Stimulated activated CD4-positive, alpha-beta T cell treated with anti-CD3 and anti-CD28 coated beads, Interleukin-2, amount 100 ng/mL, for 24 hours (primary cell): ENCODE results near the gene TBC1D14.

Experiments
- DNase-seq, 2 donors: peaks; one replicate each; pipeline ENCODE4 v3.0.0-alpha.2; 2020

The TBC1D14 gene

GRCh38 chr4:7049295-7049694, 139.7 kb downstream of the TBC1D14 start:
- DNase-seq = no peak

DNA sequence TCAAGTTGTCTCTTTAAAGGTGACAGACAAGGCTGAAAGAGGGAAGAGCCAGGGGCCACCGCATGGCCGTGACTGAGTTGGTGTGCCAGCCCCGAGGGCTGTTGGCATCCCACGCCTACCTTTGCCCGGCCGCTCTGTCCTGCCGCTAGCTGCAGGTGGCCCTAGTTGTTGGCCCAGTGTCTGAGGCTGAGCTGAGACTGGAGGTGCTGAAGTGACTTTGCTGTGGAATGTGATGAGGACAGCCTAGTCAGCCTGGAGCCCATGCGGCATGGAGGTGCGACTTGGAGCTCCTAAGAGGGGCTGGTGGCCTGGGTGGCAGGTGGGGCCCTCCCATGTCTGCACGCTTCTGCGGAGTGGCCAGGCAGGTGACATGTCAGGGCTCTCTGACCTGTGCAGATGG, 140.1 kb downstream of the TBC1D14 start:
- DNase-seq = no peak

DNA sequence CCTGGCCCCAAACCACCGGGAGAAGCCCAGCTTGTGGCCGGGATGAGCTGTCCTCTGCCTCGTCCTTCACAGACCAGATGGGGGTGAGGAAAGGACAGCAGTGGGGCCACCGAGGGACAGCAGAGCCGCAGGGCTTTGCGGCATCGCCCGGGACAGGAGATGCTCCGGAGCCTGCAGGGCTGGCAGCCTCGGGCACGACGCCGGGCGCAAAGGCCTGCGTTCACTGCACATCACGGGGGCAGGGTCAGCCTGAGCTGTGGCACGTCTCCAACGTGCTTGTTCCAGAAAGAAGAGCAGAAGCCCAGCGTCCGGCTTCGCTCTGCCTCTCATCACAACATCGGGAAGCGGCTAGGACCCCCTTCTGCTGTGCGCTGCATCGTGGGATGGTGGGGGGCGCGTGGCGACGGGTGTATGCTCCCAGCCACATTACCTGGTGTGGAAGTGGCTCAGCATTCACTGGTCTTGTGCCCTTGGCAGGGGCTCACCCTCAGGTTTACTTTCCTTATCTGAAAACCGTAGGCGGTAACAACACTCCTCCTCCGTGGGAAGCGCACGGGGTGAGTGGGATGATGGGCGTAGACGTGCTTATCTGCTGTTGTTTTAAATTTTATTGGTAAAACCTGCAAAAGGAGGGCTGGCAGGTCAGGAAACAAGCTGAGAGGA, 141.0 kb downstream of the TBC1D14 start:
- no peak for DNase-seq

DNA sequence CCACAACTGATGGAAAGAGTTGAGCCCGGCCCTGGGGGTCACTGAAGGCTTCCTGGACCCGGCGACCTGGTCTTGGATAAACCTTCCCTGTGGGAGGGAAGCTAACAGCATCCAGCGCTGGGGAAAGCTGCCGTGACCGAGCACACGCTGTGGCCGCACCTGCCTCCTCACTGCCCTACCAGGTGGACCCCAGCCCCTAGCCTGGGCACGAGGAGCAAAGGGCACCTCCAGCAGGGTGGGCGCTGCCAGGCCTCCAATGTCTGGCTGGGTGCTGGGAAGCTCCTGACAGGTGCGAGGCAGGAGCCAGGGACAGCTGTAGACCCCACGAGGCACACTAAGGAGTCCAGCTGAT, 141.5 kb downstream of the TBC1D14 start:
- no peak for DNase-seq

GRCh38 chr4:7051905-7052304, 142.3 kb downstream of the TBC1D14 start:
- no peak for DNase-seq

GRCh38 chr4:7052313-7052712, 142.7 kb downstream of the TBC1D14 start:
- DNase-seq = no peak

DNA sequence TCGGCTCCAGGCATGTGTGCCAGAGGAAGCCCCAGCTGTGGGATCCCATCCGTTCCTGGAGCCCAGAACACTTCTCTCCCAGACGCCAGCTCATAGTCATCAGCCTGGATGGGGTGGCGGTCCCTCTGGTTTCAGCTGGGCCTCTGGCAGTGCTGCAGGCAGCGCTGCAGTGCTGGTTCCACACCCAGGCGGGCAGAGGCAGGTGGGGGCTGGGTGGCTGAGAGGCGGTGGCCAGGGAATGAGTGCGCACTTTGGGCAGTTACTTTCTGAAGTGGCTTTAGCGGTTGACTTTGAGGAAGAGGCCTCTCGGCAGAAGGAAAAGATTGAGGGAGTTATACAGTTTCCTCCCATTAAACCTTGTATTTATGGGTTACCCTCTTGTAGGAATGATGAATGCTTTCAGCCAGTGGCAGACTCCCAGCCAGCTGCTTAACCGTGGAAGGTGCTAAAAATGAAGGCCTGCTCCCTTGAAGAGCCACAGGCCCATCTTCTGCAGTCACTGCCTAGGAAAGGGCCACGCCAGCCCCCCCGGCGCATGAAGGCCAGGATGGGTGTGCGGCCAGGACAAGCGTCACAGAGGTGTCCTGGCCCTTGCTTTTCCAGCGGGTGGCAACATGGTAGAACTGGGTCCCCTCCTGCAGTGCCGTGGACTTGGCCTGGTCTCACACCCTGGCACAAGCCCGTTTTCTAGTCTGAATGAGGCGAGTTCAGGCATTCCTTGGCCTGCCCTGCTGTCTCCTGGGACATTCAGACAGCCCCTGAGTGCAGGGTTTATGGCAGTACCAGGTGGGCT, 143.5 kb downstream of the TBC1D14 start:
- no peak for DNase-seq

DNA sequence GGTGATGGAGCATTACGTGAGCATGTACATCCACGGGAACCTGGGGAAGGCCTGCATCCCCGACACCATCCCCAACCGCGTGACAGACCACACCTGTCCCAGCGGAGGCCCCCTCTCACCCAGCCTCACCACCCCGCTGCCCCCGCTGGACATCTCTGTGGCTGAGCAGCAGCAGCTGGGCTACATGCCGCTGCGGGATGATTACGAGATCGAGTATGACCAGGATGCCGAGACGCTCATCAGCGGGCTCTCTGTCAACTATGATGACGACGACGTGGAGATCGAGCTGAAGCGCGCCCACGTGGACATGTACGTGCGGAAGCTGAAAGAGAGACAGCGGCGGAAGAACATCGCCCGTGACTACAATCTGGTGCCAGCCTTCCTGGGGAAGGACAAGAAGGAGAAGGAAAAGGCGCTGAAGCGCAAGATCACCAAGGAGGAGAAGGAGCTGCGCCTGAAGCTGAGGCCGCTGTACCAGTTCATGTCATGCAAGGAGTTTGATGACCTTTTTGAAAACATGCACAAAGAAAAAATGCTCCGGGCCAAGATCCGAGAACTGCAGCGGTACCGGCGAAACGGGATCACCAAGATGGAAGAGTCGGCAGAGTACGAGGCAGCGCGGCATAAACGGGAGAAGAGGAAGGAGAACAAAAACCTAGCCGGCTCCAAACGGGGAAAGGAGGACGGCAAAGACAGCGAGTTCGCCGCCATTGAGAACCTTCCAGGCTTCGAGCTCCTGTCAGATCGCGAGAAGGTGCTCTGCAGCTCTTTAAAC, 144.7 kb downstream of the TBC1D14 start:
- no peak for DNase-seq

DNA sequence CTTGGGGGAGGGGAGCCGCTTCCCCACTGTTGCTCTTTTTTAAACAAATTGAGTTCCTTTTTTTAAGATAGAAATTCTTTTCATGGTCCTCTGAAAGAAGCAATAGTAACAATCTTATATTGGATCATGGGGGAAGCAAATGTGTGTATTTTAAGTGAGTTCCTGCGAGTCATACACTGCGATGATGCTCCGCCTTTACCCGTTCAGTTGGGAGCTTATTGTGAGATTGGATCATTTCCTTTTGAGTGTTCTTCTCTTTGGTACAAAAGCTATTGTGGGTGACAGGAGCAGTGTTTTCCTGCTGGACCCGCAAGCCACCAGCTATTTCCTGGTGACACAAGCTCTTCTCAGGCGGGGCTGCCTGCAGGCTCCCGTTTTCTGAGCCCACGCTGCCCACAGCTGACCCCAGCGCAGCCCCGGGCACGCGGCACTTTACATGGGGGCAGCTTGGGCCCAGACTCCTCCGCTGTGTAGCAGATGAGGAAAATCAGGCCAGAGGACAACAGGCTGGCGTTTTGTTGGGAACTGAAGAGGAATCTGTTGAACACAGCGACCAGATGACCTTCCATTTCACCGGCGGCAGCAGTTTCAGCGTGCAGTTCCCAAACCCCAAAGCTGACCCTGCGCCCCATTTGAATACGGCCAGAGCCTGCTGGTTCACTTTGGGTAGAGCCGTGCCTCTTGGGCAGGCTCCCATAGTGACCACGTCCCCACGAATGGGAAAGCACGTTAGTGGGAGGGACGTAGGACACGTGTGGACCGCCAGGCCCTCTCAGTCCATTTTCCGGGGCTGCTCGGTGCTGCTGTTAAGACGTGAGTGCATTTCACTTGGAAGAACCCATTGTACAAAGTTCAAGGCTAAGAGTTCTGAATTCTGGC, 145.7 kb downstream of the TBC1D14 start:
- DNase-seq = no peak

DNA sequence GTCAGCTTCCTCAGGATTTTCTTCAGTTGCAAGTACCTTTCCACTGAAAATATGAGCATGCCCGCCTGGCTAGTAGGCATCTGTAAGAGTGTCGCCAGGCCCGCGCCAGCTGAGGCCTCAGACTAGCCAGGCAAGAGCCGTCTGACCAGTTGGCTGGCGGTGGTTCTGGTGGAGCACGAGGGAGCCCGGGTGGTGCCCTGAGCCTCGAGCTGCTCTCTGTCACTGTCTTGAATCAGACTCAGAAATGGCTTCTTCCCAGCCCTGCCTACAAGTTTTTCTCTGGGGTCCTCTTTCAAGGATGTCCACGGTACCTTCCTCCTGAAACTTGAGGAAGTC, 146.3 kb downstream of the TBC1D14 start:
- DNase-seq = no peak

DNA sequence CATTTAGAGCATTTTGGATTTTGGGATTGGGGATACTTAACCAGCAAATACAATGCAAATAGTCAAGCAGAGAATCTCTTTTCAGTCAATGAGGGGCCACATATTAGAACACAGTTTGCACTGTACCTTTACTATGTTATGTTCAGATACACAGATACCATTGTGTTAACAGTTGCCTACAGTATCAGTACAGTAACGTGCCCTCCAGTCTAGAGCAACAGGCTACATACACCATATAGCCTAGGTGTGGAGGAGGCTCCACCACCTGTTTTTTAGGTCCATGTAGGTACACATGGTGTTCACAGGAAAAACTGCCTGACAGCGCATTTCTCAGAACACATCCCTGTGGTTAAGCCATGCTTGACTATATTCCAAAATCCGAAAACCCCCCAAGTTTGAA, 149.2 kb downstream of the TBC1D14 start:
- no peak for DNase-seq

DNA sequence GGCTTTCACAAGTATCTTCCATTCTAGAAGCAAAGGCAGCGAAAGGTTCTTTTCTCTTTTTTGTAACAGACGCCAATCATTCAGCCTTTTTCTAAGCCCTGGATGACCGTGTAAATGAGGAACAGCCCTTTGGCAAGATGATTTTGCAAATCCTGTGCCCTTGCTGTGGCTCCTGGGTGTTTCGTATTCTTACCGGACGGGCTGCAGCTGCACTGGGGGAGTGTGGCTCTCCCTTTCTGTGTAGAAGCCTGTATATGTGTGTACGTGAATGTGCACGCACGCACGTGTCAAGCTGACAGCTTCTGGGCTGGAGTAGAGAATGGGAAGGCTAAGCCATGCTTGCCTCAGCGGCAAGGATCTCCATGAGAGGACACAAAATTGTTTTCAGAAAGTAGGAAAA, 150.0 kb downstream of the TBC1D14 start:
- DNase-seq = no peak

DNA sequence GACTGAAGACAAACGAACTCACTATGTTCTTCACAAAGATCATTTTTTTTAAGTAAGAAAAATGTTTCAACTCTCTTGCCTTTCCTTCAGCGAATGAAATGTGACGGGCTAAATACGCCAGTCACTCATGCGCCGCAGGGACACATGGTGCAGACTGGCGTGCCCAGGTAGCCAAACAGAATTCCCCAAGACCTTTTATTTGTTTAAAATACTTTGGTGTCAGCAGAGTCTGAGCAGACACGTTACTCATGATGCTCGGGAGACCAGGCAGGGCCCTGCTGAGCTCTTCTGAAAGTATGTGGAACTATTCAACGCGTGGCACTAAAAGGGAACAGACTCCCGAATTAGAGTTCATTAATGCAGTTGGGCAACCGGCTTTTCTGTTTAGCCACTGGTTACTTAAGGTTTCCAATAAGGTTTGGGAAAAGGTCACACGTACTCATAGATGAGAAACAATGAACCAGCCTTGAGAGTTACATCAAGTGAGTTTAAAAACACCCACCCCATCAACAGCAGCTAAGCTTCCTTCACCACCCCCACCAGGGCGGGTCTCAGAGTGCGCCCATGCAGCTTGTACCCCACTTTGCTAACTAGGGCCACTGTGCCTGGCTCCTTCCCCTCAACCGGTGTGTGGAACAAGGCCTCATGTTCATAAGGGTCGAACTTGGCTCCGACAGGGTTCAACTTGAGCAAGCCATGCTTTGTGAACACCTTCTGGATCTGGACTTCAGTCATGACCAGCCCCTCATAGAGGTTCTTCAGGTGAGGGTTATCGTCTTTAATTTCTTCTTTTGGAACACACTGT, 150.9 kb downstream of the TBC1D14 start:
- no peak for DNase-seq

DNA sequence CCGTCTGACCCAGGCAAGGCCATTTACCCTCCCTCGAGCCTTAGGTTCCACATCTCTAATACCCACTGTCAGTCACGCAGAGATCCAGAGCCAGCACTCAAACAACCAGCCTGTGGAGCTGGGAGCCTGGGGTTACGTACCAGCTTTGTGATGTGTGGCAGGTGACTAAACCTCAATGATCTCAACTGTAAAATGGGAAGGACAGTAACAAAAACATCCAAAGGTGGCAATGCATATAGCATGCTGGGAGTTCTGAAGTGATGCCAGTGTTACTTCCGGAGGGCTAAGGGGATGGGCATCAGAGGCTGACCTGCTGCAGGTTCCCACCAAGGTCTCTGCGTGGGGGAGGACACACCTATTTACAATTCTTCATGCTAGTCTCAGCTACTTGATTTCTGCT, 152.2 kb downstream of the TBC1D14 start:
- no peak for DNase-seq

DNA sequence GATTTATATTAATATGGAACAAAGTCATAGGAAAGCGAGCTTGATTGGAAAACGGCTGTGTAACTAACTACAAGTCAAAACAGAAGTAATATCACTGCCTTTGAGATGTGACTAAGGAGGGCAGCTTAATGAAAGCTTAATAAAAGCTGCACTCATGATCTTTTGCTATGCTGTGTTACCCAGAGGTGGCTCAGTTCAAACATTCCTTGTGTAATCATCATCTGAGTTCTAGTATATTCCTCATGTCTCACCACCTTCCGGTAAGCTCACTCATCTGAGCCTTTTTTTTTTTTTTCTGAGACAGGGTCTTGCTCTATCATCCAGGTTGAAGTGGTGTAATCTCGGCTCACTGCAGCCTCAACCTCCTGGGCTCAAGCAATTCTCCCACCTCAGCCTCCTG, 153.2 kb downstream of the TBC1D14 start:
- no peak for DNase-seq

DNA sequence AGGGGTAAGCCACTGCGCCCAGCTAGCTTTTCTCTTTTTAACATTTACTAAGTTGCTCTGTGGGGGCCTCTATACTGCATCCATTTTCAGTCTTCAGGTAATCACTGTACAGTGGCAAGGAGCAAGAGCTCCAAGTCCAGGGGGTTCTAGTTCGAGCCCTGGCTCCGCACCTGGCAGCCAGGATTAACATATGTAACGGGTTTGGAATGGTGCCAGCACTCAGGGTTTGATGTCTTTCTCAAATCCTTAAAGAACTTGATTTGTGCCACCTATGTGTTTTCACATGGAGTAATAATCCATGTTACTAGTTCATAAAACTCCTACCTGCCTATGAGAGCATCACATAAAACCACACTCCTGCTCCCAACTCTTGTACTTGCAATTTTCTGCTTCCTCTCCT, 153.7 kb downstream of the TBC1D14 start:
- DNase-seq = no peak

- DNase-seq = no peak
Observed at GRCh38 chr4:7066006-7066405, 156.4 kb downstream of the TBC1D14 start.

DNA sequence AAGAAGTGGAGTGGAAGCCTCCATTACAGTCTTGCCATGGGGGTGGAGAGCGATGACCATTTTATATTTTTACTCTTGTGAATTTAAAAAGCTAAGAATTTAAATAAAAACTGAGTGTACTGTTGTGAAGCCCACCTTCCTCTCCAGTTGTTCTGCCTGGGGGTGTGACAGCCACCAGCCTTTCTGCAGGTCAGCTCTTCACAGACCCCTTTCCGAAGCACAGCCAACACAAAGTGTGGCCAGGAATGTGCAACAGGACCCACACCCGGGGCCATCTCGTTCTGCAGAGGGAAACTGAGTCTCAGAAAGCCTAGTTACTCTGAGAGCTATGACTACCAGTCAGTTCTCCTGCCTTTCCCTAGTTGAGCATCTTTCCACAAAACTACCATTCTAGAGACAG, 156.9 kb downstream of the TBC1D14 start:
- DNase-seq = no peak

GRCh38 chr4:7067126-7067451, 157.5 kb downstream of the TBC1D14 start:
- no peak for DNase-seq

GRCh38 chr4:7067452-7068278, 158.0 kb downstream of the TBC1D14 start, which contains the start of gene GRPEL1:
Gene GRPEL1, minus strand, starts transcription at chr4:7068064. Its CDS starts 32 bp downstream, at chr4:7068032.
- peak; percentile 100 for DNase-seq

- no peak for DNase-seq
Observed at GRCh38 chr4:7068279-7068842, 158.7 kb downstream of the TBC1D14 start.
